ENCODE data around the gene FMNL2.

The FMNL2 gene

DNA sequence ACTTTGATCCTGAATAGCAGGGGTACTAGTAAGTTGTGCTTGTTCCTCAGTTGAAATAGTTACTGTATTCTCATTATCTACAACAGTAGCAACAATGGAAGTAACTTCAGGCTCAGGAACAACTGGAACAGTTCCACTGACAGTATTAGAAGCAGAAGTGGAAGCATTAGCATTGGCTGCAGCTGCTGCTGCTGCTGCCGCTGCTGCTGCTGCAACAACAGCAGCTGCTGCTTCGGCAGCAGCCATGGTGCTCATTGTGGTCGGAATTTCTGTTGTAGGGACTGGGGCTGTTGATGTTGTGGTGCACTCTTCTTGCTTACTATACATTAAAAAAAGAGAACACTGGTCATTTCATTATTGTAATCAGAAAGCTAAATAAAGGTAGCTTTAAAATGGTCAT is 341.5 kb downstream of the FMNL2 start:
- no peak for DNase-seq

DNA sequence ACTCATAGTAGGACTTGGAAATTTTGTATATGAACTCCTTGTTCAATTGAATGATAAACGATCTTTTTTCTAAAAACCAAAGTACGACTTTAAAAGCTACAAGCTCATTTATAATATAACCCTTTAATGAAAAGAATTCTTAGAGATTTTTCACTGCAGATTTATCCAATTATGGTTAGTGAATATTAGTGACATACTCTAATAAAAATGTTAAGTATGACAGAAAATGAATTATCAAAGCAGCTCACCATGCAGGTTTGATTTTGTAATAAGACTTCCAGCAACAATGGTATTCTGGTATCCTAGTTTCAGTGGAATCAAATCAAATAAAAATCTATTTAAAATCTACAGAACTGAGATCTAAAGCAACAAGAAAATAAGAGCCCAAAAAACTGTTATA is 343.8 kb downstream of the FMNL2 start:
- no peak for DNase-seq

- DNase-seq = no peak
Observed at GRCh38 chr2:152682663-152683062, 347.7 kb downstream of the FMNL2 start.

- DNase-seq = no peak
Observed at GRCh38 chr2:152683400-152683799, 348.4 kb downstream of the FMNL2 start.

DNA sequence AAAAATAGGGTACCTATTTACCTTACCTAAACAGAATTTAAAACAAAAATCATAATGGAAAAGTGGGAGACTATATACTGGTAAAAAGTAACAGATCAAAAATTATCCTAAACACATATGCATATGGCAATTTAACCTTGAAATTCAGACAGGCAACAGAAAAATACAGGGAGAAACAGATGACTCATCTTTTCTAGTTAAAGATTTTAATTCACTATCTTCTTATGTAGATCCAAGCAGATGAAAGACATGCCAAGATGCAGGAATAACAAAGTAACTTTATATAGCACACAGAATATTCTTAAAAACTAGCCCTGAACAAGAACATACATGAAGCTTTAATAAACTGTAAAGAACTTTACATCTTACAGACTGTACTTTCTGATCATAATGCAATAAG is 351.3 kb downstream of the FMNL2 start:
- no peak for DNase-seq

- no peak for DNase-seq
Observed at GRCh38 chr2:152693033-152693432, 358.1 kb downstream of the FMNL2 start.

DNA sequence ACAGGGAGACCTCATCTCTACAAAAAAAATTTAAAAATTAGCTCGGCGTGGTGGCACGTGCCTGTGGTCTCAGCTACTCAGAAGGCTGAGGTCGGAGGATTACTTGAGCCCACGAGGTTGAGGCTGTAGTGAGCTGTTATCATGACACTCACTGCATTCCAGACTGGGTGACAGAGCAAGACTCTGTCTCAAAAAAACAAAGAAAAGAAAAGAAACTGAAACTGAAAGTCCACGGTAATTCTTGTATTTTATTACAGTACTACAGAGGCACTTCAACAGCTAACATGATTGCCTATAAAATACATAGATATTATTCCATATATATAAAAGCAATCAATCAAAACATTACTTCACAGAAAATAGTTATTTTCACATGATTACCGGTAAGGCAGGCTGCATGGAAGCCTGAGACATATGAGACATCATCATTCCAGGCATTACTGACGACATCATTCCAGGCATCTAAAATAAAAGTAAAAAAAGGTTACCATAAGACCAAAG is 359.2 kb downstream of the FMNL2 start:
- peak; percentile 29 to 33 for DNase-seq

DNA sequence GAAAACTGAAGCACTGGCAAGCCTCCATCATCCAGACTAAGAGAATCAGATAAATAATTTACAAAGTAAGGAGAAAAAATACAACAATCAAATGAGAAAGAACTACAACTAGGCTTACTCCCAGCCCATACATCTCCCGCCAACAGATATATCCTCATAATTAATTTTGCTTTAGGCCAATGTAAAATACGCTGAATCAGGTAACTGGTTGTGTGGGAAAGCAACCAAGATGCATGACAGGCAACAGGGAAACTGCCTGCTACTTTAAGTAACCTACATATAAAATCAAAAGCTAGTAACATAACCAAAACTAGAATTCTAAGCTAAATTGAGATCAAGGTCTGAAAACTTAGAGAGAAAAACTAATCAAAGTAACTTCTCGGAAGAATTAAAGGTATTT is 360.8 kb downstream of the FMNL2 start:
- DNase-seq = no peak

DNA sequence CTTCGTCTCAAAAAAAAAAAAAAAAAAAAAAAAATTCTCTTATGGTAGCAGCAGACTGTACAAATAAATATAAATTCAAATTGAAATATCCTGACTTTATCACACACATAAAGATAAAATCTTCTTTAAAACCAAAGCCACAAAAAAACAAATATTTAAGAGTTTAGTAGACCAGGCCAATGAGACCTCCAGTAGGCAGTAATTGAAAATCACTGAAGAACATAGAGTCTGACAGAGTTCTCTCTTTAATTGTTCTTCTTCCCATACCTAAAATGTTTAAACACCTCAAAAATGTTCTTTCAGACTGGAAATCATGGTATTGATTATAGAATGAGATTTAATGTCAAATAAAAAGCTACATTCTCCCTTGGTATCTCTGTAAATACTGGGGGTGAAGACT is 361.5 kb downstream of the FMNL2 start:
- DNase-seq = no peak

Data from activated CD4-positive, alpha-beta T cell treated with anti-CD3 and anti-CD28 coated beads, Interleukin-2, amount 50 U/mL, for 4 hours (primary cell).